Dendritic cell treated with granulocyte-macrophage colony-stimulating factor and Interleukin-4, amounts not matched to agents 40 ng/mL and 50 ng/mL, for 4 days (primary cell): ENCODE results near the gene TYW1B.
"Not testable (repeated sequence)": the region's sequence is repeated elsewhere in the genome, so short reads cannot be mapped to it uniquely, and the experiment has no call there.

ENCODE experiments used
- H3K27ac Mint-ChIP-seq: one replicate; pipeline ENCODE4 v1.8.0; 2022; ENCODE audit warnings: mild to moderate bottlenecking, mixed read lengths
- H3K27me3 Mint-ChIP-seq: one replicate; pipeline ENCODE4 v1.8.0; 2022; ENCODE audit warnings: mild to moderate bottlenecking, mixed read lengths
- H3K36me3 Mint-ChIP-seq: one replicate; pipeline ENCODE4 v1.8.0; 2022; ENCODE audit warnings: low read depth, mixed read lengths
- H3K4me1 Mint-ChIP-seq: one replicate; pipeline ENCODE4 v1.8.0; 2022; ENCODE audit warnings: low read depth, mixed read lengths
- H3K4me3 Mint-ChIP-seq: one replicate; pipeline ENCODE4 v1.8.0; 2022; ENCODE audit warnings: mild to moderate bottlenecking, moderate library complexity, mixed read lengths
- H3K9me3 Mint-ChIP-seq: one replicate; pipeline ENCODE4 v1.8.0; 2022; ENCODE audit warnings: mixed read lengths
- intact Hi-C: fragments of 100-400 bp; cut with micrococcal nuclease; formaldehyde crosslinking; loops from one replicate; pipeline ENCODE4 v1.15.0; 2022

The TYW1B gene

DNA sequence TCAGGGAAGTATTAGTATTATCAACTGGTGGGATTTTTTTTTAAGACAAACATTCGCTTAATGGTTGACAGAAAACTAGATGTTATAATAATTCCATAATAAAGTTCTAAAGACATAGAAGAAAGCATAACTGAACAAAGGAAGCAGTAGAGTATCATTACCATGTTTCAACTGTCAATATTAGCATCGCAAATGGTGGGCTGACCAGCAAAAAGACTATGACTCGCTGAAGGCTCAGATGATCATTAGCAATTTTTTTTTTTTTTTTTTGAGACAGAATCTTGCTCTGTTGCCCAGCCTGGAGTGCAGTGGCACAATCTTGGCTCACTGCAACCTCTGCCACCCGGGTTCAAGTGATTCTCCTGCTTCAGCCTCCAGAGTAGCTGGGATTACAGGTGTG is 74.8 kb downstream of the TYW1B start:
- H3K27me3 Mint-ChIP-seq, intact Hi-C loops, H3K4me1 Mint-ChIP-seq, H3K9me3 Mint-ChIP-seq, H3K4me3 Mint-ChIP-seq, H3K27ac Mint-ChIP-seq: not testable (repeated sequence)
- peaks cover 21% of the 10 kb centered on the region for H3K36me3 Mint-ChIP-seq

- peaks cover 5% of the 10 kb centered on the region for H3K9me3 Mint-ChIP-seq
- no peaks in the 10 kb centered on the region for H3K4me1 Mint-ChIP-seq
- intact Hi-C loops: no loop called here
- no peak overlapping the region for H3K4me3 Mint-ChIP-seq
- H3K27me3 Mint-ChIP-seq: no peaks in the 10 kb centered on the region
- peaks cover 19% of the 10 kb centered on the region for H3K36me3 Mint-ChIP-seq
- no peak overlapping the region for H3K27ac Mint-ChIP-seq
Observed at GRCh38 chr7:72751978-72752377, 76.0 kb downstream of the TYW1B start.

GRCh38 chr7:72751378-72751777 is 76.6 kb downstream of the TYW1B start:
- H3K9me3 Mint-ChIP-seq: peaks cover 6% of the 10 kb centered on the region
- no peak overlapping the region for H3K4me3 Mint-ChIP-seq
- H3K36me3 Mint-ChIP-seq: peaks cover 19% of the 10 kb centered on the region
- intact Hi-C loops: no loop called here
- H3K27me3 Mint-ChIP-seq: no peaks in the 10 kb centered on the region
- H3K4me1 Mint-ChIP-seq: no peaks in the 10 kb centered on the region
- H3K27ac Mint-ChIP-seq: no peak overlapping the region

- H3K27me3 Mint-ChIP-seq, H3K4me1 Mint-ChIP-seq, H3K4me3 Mint-ChIP-seq, H3K27ac Mint-ChIP-seq, intact Hi-C loops, H3K9me3 Mint-ChIP-seq: not testable (repeated sequence)
- H3K36me3 Mint-ChIP-seq: peaks cover 28% of the 10 kb centered on the region
Observed at GRCh38 chr7:72748649-72749048, 79.4 kb downstream of the TYW1B start.

DNA sequence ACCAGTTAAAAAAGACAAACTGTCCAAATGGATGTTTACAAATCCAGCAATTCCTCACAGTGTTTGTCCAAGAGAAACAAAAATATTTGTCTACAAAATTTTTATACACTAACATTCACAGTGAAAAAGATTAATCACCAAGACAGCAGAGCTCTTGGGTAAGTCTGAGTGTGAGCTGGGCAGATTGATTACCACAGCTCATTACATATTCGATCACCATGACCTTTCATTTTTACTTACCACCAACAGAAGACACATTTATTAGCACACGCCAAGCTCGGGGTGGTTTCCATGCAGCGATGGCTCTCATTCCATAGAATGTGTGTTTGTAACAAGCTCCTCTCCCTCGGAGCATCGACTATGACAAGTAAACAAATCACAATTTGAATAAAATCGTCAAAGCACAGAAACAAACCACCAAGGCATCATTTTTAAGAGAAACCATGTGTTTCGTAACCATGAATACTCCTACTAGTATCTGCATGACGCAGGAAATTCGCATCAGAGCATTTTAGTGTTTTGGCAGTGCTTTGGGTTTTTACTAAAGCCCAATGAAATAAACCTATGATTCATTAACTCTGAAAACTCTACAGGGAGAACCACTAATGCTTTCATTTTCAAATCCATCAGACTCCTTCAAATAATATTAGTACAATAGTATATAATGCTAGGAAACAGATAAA is 83.6 kb downstream of the TYW1B start:
- intact Hi-C loops, H3K27me3 Mint-ChIP-seq, H3K4me3 Mint-ChIP-seq, H3K27ac Mint-ChIP-seq, H3K4me1 Mint-ChIP-seq: not testable (repeated sequence)
- Mint-ChIP-seq H3K9me3 (peaks cover 26% of the 10 kb centered on the region), H3K36me3 (peaks cover 42% of the 10 kb centered on the region)

DNA sequence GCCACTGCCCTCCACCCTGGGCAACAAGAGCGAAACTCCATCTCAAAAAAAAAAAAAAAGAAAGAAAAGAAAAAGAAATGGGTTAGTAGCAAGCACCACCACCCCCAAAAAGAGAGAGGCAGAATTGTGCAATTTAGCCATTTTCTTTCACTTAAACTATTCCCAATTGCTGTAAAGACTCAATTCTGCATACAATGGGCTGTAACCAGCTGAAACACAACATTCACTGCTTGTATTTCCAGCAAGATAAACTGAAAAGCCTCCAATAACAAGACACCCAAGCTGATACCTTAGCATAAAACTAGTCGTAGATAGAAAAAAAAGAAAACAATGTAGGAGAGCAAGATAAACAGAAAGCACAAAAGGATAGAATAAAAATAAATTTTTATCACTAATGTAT is 84.2 kb downstream of the TYW1B start:
- intact Hi-C loops, H3K4me3 Mint-ChIP-seq: not testable (repeated sequence)

DNA sequence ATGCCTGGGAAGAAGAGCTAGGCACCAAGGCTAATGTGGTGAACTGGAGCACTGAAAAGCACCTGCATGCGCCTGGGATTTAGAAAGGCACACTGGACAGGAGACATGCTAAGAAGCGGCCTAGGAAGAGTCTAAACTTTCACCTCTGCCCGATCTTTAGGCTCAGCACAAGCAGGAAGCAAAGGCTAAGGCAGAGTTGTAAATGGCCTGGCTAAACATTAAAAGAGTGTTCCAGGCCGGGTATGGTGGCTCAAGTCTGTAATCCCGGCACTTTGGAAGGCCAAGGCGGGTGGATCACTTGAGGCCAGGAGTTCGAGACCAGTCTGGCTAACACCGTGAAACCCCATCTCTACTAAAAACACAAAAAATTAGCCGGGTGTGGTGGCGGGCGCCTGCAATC is 88.3 kb downstream of the TYW1B start:
- H3K4me1 Mint-ChIP-seq, H3K4me3 Mint-ChIP-seq, intact Hi-C loops, H3K27me3 Mint-ChIP-seq, H3K27ac Mint-ChIP-seq: not testable (repeated sequence)
- H3K9me3 Mint-ChIP-seq: peaks cover 37% of the 10 kb centered on the region
- peaks cover 85% of the 10 kb centered on the region for H3K36me3 Mint-ChIP-seq

More for the DNA sequence above, 84.2 kb downstream of the TYW1B start:
- H3K27ac Mint-ChIP-seq, H3K27me3 Mint-ChIP-seq, H3K4me1 Mint-ChIP-seq: not testable (repeated sequence)
- Mint-ChIP-seq H3K36me3 (peaks cover 47% of the 10 kb centered on the region), H3K9me3 (peaks cover 26% of the 10 kb centered on the region)

DNA sequence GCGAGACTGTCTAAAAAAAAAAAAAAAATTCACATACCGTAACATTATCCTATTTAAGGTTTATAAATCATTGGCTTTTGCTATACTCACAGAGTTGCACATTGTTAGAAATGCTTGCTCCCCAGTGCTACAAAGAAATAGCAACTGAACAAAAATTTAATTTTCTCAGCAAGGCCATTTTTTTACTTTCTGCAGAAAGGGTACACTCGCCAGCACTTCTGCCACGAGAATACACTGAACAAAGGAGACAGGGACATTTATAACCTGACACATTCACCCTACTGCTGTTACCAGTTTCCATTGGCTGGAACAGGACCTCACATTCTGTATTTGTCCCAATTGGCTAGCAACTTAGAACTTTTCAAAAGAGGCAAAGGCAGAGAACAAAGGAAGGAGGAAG is 92.1 kb downstream of the TYW1B start:
- intact Hi-C loops, H3K4me3 Mint-ChIP-seq, H3K27ac Mint-ChIP-seq, H3K4me1 Mint-ChIP-seq, H3K27me3 Mint-ChIP-seq: not testable (repeated sequence)
- peaks cover 54% of the 10 kb centered on the region for H3K9me3 Mint-ChIP-seq
- H3K36me3 Mint-ChIP-seq: peaks cover 86% of the 10 kb centered on the region

- H3K4me1 Mint-ChIP-seq, intact Hi-C loops, H3K27me3 Mint-ChIP-seq, H3K27ac Mint-ChIP-seq, H3K4me3 Mint-ChIP-seq: not testable (repeated sequence)
- peaks cover 93% of the 10 kb centered on the region for H3K36me3 Mint-ChIP-seq
- H3K9me3 Mint-ChIP-seq: peaks cover 68% of the 10 kb centered on the region
Observed at GRCh38 chr7:72730815-72731214, 97.2 kb downstream of the TYW1B start.

DNA sequence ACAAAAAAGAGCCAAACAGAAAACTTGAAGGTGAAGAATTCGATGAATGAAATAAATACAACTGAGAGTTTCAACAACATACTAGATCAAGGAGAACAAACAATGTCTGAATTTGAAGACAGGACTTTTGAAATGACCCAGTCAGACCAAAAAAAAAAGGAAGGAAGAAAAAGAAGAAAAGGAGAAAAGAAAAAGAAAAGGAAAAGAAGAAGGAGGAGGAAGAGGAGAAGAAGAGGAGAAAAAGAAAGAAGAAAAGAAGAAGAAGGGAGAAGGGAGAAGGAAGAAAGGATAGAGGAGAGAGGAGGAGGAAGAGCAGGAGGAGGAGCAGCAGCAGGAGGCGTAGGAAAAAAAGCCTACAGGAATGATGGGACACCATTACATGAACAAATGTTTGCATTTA is 97.6 kb downstream of the TYW1B start:
- H3K27ac Mint-ChIP-seq, H3K4me3 Mint-ChIP-seq, H3K4me1 Mint-ChIP-seq, H3K27me3 Mint-ChIP-seq, intact Hi-C loops: not testable (repeated sequence)
- peaks cover 93% of the 10 kb centered on the region for H3K36me3 Mint-ChIP-seq
- H3K9me3 Mint-ChIP-seq: peaks cover 66% of the 10 kb centered on the region

GRCh38 chr7:72729130-72729529 is 98.9 kb downstream of the TYW1B start:
- not testable (repeated sequence) for H3K27ac Mint-ChIP-seq, H3K27me3 Mint-ChIP-seq

GRCh38 chr7:72722694-72723093 is 105.3 kb downstream of the TYW1B start:
- H3K4me3 Mint-ChIP-seq, H3K27ac Mint-ChIP-seq, intact Hi-C loops, H3K27me3 Mint-ChIP-seq, H3K4me1 Mint-ChIP-seq, H3K9me3 Mint-ChIP-seq: not testable (repeated sequence)
- H3K36me3 Mint-ChIP-seq: peaks cover 42% of the 10 kb centered on the region

More at GRCh38 chr7:72729130-72729529, 98.9 kb downstream of the TYW1B start:
- peaks cover 56% of the 10 kb centered on the region for H3K9me3 Mint-ChIP-seq
- H3K4me3 Mint-ChIP-seq, intact Hi-C loops, H3K4me1 Mint-ChIP-seq: not testable (repeated sequence)
- H3K36me3 Mint-ChIP-seq: peaks cover 81% of the 10 kb centered on the region

DNA sequence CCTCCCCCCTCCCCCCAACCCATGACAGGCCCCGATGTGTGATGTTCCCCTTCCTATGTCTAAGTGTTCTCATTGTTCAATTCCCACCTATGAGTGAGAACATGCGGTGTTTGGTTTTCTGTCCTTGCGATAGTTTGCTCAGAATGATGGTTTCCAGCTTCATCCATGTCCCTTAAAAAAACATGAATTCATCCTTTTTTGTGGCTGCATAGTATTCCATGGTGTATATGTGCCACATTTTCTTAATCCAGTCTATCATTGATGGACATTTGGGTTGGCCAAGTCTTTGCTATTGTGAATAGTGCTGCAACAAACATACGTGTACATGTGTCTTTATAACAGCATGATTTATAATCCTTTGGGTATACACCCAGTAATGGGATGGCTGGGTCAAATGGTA is 107.1 kb downstream of the TYW1B start:
- H3K27me3 Mint-ChIP-seq, H3K27ac Mint-ChIP-seq, H3K4me1 Mint-ChIP-seq, intact Hi-C loops, H3K4me3 Mint-ChIP-seq, H3K9me3 Mint-ChIP-seq: not testable (repeated sequence)
- H3K36me3 Mint-ChIP-seq: peaks cover 33% of the 10 kb centered on the region

GRCh38 chr7:72717252-72717774 is 110.7 kb downstream of the TYW1B start:
- H3K4me3 Mint-ChIP-seq, H3K9me3 Mint-ChIP-seq, intact Hi-C loops, H3K27ac Mint-ChIP-seq, H3K4me1 Mint-ChIP-seq, H3K27me3 Mint-ChIP-seq: not testable (repeated sequence)
- peaks cover 40% of the 10 kb centered on the region for H3K36me3 Mint-ChIP-seq

- H3K4me3 Mint-ChIP-seq, H3K27me3 Mint-ChIP-seq, H3K27ac Mint-ChIP-seq, intact Hi-C loops, H3K4me1 Mint-ChIP-seq: not testable (repeated sequence)
- peaks cover 50% of the 10 kb centered on the region for H3K36me3 Mint-ChIP-seq
- H3K9me3 Mint-ChIP-seq: peaks cover 13% of the 10 kb centered on the region
Observed at GRCh38 chr7:72711927-72712326, 116.1 kb downstream of the TYW1B start.
